ENCODE results near the gene ATXN10. TPM values are rescaled to one million over a fixed set of nuclear protein-coding genes. Genes with fewer than 3 reads are reported as not detected.

Gene ATXN10
- total and polyA plus RNA-seq, 2 of the 8 experiments (the other 6 are each of a cell fraction or from before 2014, with no cell fraction given) = 134 to 210 TPM

DNA sequence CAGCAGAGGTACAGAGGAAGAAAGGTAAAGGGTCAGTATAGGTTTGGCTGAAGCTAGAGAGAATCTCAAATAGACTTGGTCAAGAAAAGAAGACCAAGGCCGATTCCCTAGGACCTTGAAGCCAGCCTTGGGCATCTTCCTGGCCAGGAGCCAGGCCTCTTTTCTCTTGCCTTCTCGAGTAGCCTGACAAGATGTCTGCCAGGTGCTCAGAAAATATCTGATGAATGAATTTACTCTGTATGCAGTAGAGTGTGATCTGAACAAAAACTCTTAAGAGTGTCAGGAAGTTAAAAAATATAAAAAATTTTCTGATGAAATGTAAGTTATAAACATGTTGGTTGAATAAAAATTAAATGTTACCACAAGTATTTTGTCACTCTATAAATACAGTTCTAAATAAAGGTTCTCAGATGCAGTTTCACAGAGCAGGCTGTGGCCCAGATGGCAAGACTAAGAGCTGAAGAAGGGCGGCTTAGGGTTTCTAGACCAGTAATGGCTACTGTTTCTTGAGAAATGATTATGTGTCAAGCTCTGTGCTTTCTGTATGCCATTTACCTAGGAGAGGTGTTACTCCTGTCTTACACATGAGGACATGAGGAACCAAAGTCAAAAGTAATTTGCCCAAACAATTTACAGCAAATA, 98.1 kb downstream of the ATXN10 start:
- H3K79me2 ChIP-seq (ENCODE audit: control insufficient read depth in 1 of 2, insufficient read depth in 2 of 2, low read length in 2 of 2) = peaks cover 0 to 27% of the 10 kb centered on the region in 2 experiments; a peak in 1 of 4 replicates
- CTCF ChIA-PET (ENCODE audit: partially characterized antibody) = interaction anchor here (1.3 to 1.5 kb wide), 2 partner anchors 16 to 95 kb away, joined by 3 to 6 read pairs; no protein-coding TSS in a partner anchor
- FAIRE-seq = no peak

More for the DNA sequence above, 98.1 kb downstream of the ATXN10 start:
- no peak overlapping the region for H3K56ac ChIP-seq (replicated peaks; ENCODE audit: insufficient read length, low read depth, low read length)
- 0 out of 2 replicates have a peak overlapping the region, but pooled peaks have one; percentile 22 for H3K18ac ChIP-seq (ENCODE audit: extremely low read depth, low read length)
- H3K4me1 ChIP-seq (replicated peaks in 1 of 4; ENCODE audit: control insufficient read depth in 3 of 4, insufficient read depth in 4 of 4, low read length in 3 of 4) = peaks cover 2 to 23% (median 8%) of the 10 kb centered on the region in 4 experiments; a peak in 6 of 7 replicates
- H4K5ac ChIP-seq (ENCODE audit: insufficient read length, low read depth, low read length) = no peak overlapping the region
- 0 out of 2 replicates have a peak overlapping the region, but pooled peaks have one; percentile 87 for H2BK20ac ChIP-seq (ENCODE audit: low read length)
- POLR2A ChIA-PET (ENCODE audit: partially characterized antibody) = interaction anchor here (1.0 to 1.7 kb wide), 3 partner anchors 11 to 12 kb away, joined by 3 to 5 read pairs (median 4); no protein-coding TSS in a partner anchor
- no peak overlapping the region for H2AFZ ChIP-seq (ENCODE audit: low read length)
- H3K23ac ChIP-seq (ENCODE audit: insufficient read length) = no peak overlapping the region
- H3K4ac ChIP-seq (replicated peaks; ENCODE audit: insufficient read length, low read depth, low read length) = no peak overlapping the region
- H3K79me1 ChIP-seq (ENCODE audit: low read depth, low read length) = no peaks in the 10 kb centered on the region
- TF ChIP-seq, protein P1, sequence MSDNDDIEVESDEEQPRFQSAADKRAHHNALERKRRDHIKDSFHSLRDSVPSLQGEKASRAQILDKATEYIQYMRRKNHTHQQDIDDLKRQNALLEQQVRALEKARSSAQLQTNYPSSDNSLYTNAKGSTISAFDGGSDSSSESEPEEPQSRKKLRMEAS (IDR thresholded peaks at IDR 0.05) = no peak
- TF ChIP-seq, protein P2, sequence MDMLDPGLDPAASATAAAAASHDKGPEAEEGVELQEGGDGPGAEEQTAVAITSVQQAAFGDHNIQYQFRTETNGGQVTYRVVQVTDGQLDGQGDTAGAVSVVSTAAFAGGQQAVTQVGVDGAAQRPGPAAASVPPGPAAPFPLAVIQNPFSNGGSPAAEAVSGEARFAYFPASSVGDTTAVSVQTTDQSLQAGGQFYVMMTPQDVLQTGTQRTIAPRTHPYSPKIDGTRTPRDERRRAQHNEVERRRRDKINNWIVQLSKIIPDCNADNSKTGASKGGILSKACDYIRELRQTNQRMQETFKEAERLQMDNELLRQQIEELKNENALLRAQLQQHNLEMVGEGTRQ (IDR thresholded peaks at IDR 0.05; ENCODE audit: low read length) = no peak
- TF ChIP-seq KDM5A (IDR thresholded peaks at IDR 0.05; ENCODE audit: low read length) = no peak
- TF ChIP-seq GTF2F1 (IDR thresholded peaks at IDR 0.05; ENCODE audit: borderline replicate concordance, low read depth, low read length) = no peak
- TF ChIP-seq ASH2L (IDR thresholded peaks at IDR 0.05; ENCODE audit: low read length) = no peak
- 85% methylated on average over 3 of the region's 3 CpGs; no CpG with 5 or more reads in 1 of the 2 experiments for WGBS, 2 experiments (ENCODE audit: extremely low coverage in 1 of 2, insufficient coverage in 1 of 2, insufficient read length in 1 of 2, insufficient replicate concordance in 2 of 2, low coverage in 1 of 2, low lambda C conversion rate in 2 of 2, missing lambda C conversion rate in 1 of 2)
- no peak overlapping the region for H3K27ac ChIP-seq (ENCODE audit: low read depth, low read length)
- no peaks in the 10 kb centered on the region for H3K27me3 ChIP-seq (replicated peaks in 1 of 4; ENCODE audit: control insufficient read depth in 3 of 4, extremely low read depth in 1 of 4, insufficient read depth in 3 of 4, low read length in 3 of 4)
- no peak overlapping the region for H3K14ac ChIP-seq (ENCODE audit: insufficient read length)
- no peak overlapping the region for H3K4me2 ChIP-seq (ENCODE audit: insufficient read depth in 1 of 2, low read depth in 2 of 2, low read length in 2 of 2)
- H3K9me3 ChIP-seq (ENCODE audit: insufficient read depth in 2 of 2, low read depth in 1 of 2, low read length in 1 of 2) = no peaks in the 10 kb centered on the region
- no peak overlapping the region for H2BK120ac ChIP-seq (replicated peaks; ENCODE audit: low read depth, low read length)
- no peak overlapping the region; the same call in 1 of the 2 replicates for H2AK5ac ChIP-seq (ENCODE audit: low read depth, low read length)
- H3K23me2 ChIP-seq (ENCODE audit: low read depth, low read length) = no peaks in the 10 kb centered on the region
- H3K36me3 ChIP-seq (ENCODE audit: control insufficient read depth in 2 of 4, insufficient read depth in 4 of 4, low read length in 3 of 4) = no peaks in the 10 kb centered on the region; a peak in 1 of 8 replicates
- no peak overlapping the region for H2BK5ac ChIP-seq (ENCODE audit: low read depth, low read length)
- H4K91ac ChIP-seq (replicated peaks; ENCODE audit: insufficient read length, low read length) = no peak overlapping the region
- H2BK12ac ChIP-seq (ENCODE audit: low read depth, low read length) = 0 out of 2 replicates have a peak overlapping the region, but pooled peaks have one; percentile 19
- DNase-seq (ENCODE audit: low read depth in 1 of 2, low spot score in 2 of 2) = no peak
- no peak overlapping the region for H2BK15ac ChIP-seq (ENCODE audit: low read length)
- no peaks in the 10 kb centered on the region for H4K20me1 ChIP-seq (replicated peaks in 1 of 2; ENCODE audit: control insufficient read depth in 1 of 2, insufficient read depth in 2 of 2, low read length in 2 of 2)
- H3K4me3 ChIP-seq (ENCODE audit: extremely low read depth in 1 of 4, insufficient read depth in 2 of 4, low read depth in 3 of 4, low read length in 4 of 4) = no peak overlapping the region
- no peak overlapping the region for H3K9ac ChIP-seq (replicated peaks in 1 of 4; ENCODE audit: extremely low read depth in 1 of 4, low read depth in 3 of 4, low read length in 3 of 4)
- H4K8ac ChIP-seq (ENCODE audit: extremely low read depth, insufficient read depth, low read length) = no peak overlapping the region

Measured in H1 (cell line).